ENCODE data around the gene TTC39B. TPM values are rescaled to one million over a fixed set of nuclear protein-coding genes. Genes with fewer than 3 reads are reported as not detected.

TTC39B gene
- total RNA-seq, 1 donor from 2014 or later: 49.2 TPM

DNA sequence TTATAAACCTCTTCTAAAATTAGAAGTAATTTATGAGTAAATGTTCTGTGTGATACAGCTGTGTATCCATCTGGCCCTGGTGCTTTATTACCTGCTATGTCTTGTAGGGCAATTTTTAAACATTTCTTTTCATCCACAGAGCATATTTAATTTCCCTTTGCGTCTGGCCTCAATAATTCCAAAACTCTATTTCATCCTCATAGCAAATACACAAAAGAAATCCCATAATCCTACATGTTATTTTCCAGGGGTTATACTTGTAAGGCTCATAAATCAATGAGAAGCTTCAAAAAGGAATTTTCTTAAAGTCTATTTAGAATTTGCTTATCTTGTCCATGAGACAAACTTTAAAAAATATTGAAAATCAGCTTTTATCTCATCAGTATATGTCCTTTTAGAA, 167.0 kb downstream of the TTC39B start:
- Histone ChIP-seq H3K4me1 (peaks cover 4% of the 10 kb centered on the region), H3K27me3 (ENCODE audit: low read depth) (no peaks in the 10 kb centered on the region), H3K4me3 (no peak overlapping the region), H3K9me3 (no peaks in the 10 kb centered on the region), H3K36me3 (no peaks in the 10 kb centered on the region), H3K27ac (no peak overlapping the region)
- ATAC-seq (no peak), DNase-seq (no peak)
- TF ChIP-seq, protein P1, sequence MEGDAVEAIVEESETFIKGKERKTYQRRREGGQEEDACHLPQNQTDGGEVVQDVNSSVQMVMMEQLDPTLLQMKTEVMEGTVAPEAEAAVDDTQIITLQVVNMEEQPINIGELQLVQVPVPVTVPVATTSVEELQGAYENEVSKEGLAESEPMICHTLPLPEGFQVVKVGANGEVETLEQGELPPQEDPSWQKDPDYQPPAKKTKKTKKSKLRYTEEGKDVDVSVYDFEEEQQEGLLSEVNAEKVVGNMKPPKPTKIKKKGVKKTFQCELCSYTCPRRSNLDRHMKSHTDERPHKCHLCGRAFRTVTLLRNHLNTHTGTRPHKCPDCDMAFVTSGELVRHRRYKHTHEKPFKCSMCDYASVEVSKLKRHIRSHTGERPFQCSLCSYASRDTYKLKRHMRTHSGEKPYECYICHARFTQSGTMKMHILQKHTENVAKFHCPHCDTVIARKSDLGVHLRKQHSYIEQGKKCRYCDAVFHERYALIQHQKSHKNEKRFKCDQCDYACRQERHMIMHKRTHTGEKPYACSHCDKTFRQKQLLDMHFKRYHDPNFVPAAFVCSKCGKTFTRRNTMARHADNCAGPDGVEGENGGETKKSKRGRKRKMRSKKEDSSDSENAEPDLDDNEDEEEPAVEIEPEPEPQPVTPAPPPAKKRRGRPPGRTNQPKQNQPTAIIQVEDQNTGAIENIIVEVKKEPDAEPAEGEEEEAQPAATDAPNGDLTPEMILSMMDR (IDR thresholded peaks at IDR 0.05): no peak
- intact Hi-C loops (cut with DNase I): no loop called here

DNA sequence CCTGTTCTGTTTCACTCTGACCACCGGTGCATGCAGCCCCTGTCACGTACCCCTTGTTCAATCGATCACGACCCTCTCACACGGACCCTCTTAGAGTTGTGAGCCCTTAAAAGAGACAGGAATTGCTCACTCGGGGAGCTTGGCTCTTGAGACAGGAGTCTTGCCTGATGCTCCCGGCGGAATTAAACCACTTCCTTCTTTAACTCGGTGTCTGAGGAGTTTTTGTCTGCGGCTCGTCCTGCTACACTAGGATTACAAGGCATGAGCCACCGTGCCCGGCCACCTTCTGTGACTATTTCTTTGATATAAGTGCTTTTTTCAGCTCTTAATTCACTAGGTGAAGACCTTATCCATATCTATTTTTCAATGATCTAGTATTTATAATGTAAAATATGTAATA, 167.5 kb downstream of the TTC39B start:
- H3K4me3 ChIP-seq: no peak overlapping the region
- ATAC-seq (no peak), DNase-seq (no peak)
- H3K4me1 ChIP-seq: peaks cover 6% of the 10 kb centered on the region
- no peak overlapping the region for H3K27ac ChIP-seq
- TF ChIP-seq, protein P1 (IDR thresholded peaks at IDR 0.05): no peak
- H3K9me3 ChIP-seq: no peaks in the 10 kb centered on the region
- intact Hi-C loops (cut with DNase I): no loop called here
- no peaks in the 10 kb centered on the region for H3K36me3 ChIP-seq
- no peaks in the 10 kb centered on the region for H3K27me3 ChIP-seq (ENCODE audit: low read depth)

DNA sequence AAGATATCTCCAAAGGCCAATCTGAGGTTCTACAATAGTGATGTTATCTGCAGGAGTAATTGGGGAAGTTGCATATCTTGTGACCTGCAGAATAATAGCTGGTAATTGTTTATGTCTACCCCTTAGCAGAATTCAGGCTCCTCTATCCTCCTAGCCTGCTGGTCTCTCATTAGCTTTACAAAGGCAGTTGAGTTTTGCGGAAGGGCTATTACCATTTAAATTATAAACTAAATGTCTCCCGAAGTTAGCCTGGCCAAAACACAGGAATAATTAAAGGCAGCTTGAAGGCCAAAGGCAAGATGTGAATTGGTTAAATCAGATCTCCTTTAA, 168.7 kb downstream of the TTC39B start:
- no peaks in the 10 kb centered on the region for H3K27me3 ChIP-seq (ENCODE audit: low read depth)
- H3K4me3 ChIP-seq: no peak overlapping the region
- ATAC-seq (no peak), DNase-seq (no peak)
- TF ChIP-seq, protein P1 (IDR thresholded peaks at IDR 0.05): no peak
- H3K9me3 ChIP-seq: no peaks in the 10 kb centered on the region
- no peak overlapping the region for H3K27ac ChIP-seq
- peaks cover 6% of the 10 kb centered on the region for H3K4me1 ChIP-seq
- H3K36me3 ChIP-seq: no peaks in the 10 kb centered on the region
- intact Hi-C loops (cut with DNase I): no loop called here

DNA sequence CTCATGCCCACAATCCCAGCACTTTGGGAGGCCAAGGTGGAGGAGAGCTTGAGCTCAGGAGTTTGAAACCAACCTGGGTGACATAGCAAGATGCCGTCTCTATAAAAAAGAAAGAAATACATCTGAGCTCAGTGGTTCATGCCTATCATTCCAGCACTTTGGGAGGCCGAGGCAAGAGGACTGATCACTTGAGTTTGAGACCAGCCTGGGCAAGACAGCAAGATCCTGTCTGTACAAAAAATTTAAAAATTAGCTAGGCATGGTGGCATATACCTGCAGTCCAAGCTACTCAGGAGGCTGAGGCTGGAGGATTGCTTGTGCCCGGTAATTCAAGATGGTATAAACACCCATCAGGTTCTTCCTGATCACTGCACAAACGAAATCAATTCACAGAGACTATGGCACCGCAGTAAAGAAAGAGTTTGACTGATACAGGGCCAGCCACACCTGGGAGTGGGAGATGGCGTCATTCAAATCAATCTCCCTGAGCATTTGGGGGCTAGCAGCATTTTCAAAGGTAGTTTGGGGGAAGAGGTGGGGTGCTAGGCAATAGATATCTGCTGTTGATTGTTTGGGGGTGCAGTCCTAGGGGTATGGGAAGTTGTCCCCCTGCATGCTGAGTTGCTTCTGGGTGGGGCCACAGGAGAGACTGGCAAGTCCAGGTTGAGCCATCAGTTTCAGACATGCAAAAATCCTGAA, 169.2 kb downstream of the TTC39B start:
- Histone ChIP-seq H3K4me3 (no peak overlapping the region), H3K36me3 (no peaks in the 10 kb centered on the region), H3K4me1 (peaks cover 6% of the 10 kb centered on the region), H3K27me3 (ENCODE audit: low read depth) (no peaks in the 10 kb centered on the region), H3K9me3 (no peaks in the 10 kb centered on the region), H3K27ac (no peak overlapping the region)
- no peak for ATAC-seq
- DNase-seq: no peak
- TF ChIP-seq, protein P1 (IDR thresholded peaks at IDR 0.05): no peak
- intact Hi-C loops (cut with DNase I): no loop called here

DNA sequence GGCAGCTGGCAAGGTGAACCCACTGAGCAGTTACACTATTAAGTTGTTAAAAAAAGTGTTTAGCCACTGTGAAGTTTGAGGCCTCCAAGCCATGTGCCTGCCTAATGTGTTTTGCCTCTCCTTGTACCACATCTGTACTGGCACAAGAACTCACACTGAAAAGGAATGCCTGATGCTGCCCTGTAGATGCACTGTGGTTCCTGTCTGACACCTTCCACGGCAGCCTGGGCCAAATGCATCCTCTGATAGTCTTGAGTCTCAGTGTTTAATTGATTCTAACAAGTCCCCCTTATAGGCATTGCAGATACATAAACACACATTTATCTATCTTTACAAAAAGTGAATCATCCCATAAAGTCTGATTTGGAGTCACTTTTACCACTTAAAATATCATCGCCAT, 169.9 kb downstream of the TTC39B start:
- TF ChIP-seq, protein P1 (IDR thresholded peaks at IDR 0.05): no peak
- H3K4me3 ChIP-seq: no peak overlapping the region
- peaks cover 6% of the 10 kb centered on the region for H3K4me1 ChIP-seq
- H3K9me3 ChIP-seq: no peaks in the 10 kb centered on the region
- no peak for ATAC-seq
- H3K27me3 ChIP-seq (ENCODE audit: low read depth): no peaks in the 10 kb centered on the region
- intact Hi-C loops (cut with DNase I): no loop called here
- no peak for DNase-seq
- no peak overlapping the region for H3K27ac ChIP-seq
- H3K36me3 ChIP-seq: no peaks in the 10 kb centered on the region
